Activated B cell treated with CpG ODN at 0.5 μM for 24 hours (primary cell): ENCODE measurements around the gene IQSEC1. TPM values are rescaled to one million over a fixed set of nuclear protein-coding genes. Genes with fewer than 3 reads are reported as not detected.

ENCODE experiments used
- ATAC-seq: fragments of 200-7000 bp; cut with Tn5 transposase; one replicate; pipeline ENCODE4 v1.10.0; 2021; ENCODE audit warnings: low read depth, mild to moderate bottlenecking, moderate library complexity
- CTCF ChIA-PET: fragments of 350-600 bp; sonication (Branson Sonifier 250); formaldehyde crosslinking; loops from one replicate; lab custom pipeline; 2021; ENCODE audit warnings: antibody characterized with exemption; lab: Charles Lee
- POLR2A ChIA-PET: fragments of 350-600 bp; sonication (Branson Sonifier 250); formaldehyde crosslinking; loops from one replicate; lab custom pipeline; 2021; ENCODE audit warnings: antibody characterized with exemption; lab: Charles Lee
- DNase-seq: peaks from one replicate; pipeline ENCODE4 v3.0.0; 2022
- H3K27ac Mint-ChIP-seq: one replicate; pipeline ENCODE4 v1.8.0; 2020; ENCODE audit warnings: mixed read lengths
- H3K27me3 Mint-ChIP-seq: one replicate; pipeline ENCODE4 v1.8.0; 2021; ENCODE audit warnings: mixed read lengths
- H3K36me3 Mint-ChIP-seq: one replicate; pipeline ENCODE4 v1.8.0; 2021; ENCODE audit warnings: low read depth, mixed read lengths
- H3K4me1 Mint-ChIP-seq: one replicate; pipeline ENCODE4 v1.8.0; 2021; ENCODE audit warnings: mixed read lengths
- H3K4me3 Mint-ChIP-seq: one replicate; pipeline ENCODE4 v1.8.0; 2020; ENCODE audit warnings: mild to moderate bottlenecking, mixed read lengths
- H3K9me3 Mint-ChIP-seq: one replicate; pipeline ENCODE4 v1.8.0; 2020; ENCODE audit warnings: mixed read lengths
- intact Hi-C: fragments of 100-400 bp; cut with micrococcal nuclease; formaldehyde crosslinking; loops from one replicate; pipeline ENCODE4 v1.15.1; 2024
- total RNA-seq: library from RNA; stranded (reverse); gene quantifications from 2 replicates; pipeline ENCODE4 v1.2.3, GENCODE V29; 2022
- TF ChIP-seq, protein P1 (sequence below): fragments of 200-600 bp; IDR thresholded peaks from one replicate; pipeline ENCODE4 v1.8.0; 2022; ENCODE audit warnings: antibody characterized with exemption, mild to moderate bottlenecking

The IQSEC1 gene
- total RNA-seq, 1 donor from 2014 or later = 296 TPM

DNA sequence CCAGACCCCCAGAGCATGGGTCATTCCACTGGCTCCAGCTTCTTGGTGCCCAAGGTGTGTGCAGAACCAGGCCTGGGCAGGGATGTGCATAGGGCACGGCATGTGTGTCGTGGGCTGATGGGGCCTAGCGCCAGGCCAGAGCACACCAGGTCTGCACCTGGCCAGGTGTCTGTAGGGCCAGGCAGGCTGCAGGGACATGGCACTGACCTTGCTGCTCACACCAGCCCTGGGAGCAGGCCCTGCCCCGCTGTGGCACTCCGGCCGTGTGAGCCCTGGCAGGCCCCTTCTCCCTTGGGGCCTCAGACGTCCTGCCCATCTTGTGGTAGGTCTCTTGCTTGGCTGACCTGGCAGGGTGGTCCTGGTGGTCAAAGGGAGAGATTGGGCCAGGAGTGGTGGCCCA, 147.6 kb downstream of the IQSEC1 start:
- intact Hi-C loops = no loop called here
- H3K4me1 Mint-ChIP-seq = peaks cover 46% of the 10 kb centered on the region
- CTCF ChIA-PET = no interaction called here
- TF ChIP-seq, protein P1, sequence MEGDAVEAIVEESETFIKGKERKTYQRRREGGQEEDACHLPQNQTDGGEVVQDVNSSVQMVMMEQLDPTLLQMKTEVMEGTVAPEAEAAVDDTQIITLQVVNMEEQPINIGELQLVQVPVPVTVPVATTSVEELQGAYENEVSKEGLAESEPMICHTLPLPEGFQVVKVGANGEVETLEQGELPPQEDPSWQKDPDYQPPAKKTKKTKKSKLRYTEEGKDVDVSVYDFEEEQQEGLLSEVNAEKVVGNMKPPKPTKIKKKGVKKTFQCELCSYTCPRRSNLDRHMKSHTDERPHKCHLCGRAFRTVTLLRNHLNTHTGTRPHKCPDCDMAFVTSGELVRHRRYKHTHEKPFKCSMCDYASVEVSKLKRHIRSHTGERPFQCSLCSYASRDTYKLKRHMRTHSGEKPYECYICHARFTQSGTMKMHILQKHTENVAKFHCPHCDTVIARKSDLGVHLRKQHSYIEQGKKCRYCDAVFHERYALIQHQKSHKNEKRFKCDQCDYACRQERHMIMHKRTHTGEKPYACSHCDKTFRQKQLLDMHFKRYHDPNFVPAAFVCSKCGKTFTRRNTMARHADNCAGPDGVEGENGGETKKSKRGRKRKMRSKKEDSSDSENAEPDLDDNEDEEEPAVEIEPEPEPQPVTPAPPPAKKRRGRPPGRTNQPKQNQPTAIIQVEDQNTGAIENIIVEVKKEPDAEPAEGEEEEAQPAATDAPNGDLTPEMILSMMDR = no peak
- H3K27ac Mint-ChIP-seq = peak overlapping the region; percentile 18
- DNase-seq = no peak
- peaks cover 94% of the 10 kb centered on the region for H3K36me3 Mint-ChIP-seq
- H3K27me3 Mint-ChIP-seq = no peaks in the 10 kb centered on the region
- no peak overlapping the region for H3K4me3 Mint-ChIP-seq
- POLR2A ChIA-PET = no interaction called here
- ATAC-seq = no peak
- no peaks in the 10 kb centered on the region for H3K9me3 Mint-ChIP-seq

DNA sequence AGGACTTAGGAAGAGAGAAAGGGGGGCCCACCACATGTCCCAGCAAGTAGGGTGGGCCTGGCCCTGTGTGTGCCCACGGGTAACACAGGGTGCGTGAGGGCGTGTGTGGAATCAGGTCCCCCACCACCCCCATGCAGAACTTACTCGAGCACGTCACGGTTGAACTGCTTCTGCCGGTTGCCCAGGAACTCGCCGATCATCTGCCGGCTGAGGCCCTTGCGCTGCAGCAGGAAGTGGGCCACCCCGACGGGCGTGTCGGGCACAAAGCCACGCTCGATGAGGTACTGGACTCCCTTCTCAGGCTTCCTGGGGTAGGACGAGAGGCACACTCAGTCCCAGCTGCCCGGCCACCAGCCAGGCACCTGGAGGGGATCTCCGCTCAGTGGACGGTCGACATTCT, 148.8 kb downstream of the IQSEC1 start:
- Mint-ChIP-seq H3K4me3 (no peak overlapping the region), H3K27ac (peak overlapping the region; percentile 82), H3K9me3 (no peaks in the 10 kb centered on the region), H3K4me1 (peaks cover 40% of the 10 kb centered on the region), H3K27me3 (no peaks in the 10 kb centered on the region), H3K36me3 (peaks cover 94% of the 10 kb centered on the region)
- DNase-seq (no peak), ATAC-seq (peak; percentile 51)
- TF ChIP-seq, protein P1 = no peak
- POLR2A ChIA-PET = interaction anchor here (0.6 kb wide), 1 partner anchor 13 kb away, joined by 3 read pairs; no protein-coding TSS in a partner anchor
- CTCF ChIA-PET = no interaction called here
- intact Hi-C loops = loop anchor here (5.0 kb wide), 1 partner anchor 33 kb away; no protein-coding TSS in a partner anchor

DNA sequence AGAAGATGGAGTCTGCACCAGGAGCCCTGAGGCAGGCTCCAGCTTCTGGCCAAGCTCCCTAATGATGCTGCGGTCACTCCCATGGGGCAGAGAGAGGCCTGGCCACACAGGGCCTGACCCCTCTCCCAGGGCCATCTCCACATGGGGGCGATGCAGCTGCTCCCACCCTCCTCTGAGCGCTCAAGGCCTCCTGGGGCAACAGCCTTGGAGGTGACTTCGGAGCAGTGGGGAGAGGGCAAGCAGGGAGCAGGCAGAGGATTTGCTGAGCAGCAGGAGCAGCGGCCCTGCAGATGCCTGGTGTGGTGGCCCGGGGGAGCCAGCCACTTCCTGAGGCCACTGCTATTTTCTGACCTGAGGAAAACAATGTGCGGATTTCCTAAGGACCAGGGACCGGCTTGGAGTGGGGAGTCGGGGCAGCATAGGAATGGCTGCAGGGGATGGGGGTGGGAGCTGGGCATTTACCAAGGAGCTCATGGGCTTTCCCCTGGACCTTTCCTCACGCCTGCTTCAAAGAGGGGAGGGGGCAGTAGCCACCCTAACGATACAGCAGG, 150.3 kb downstream of the IQSEC1 start:
- TF ChIP-seq, protein P1 = no peak
- peaks cover 93% of the 10 kb centered on the region for H3K36me3 Mint-ChIP-seq
- H3K27ac Mint-ChIP-seq = no peak overlapping the region
- H3K27me3 Mint-ChIP-seq = no peaks in the 10 kb centered on the region
- ATAC-seq (no peak), DNase-seq (no peak)
- H3K4me1 Mint-ChIP-seq = peaks cover 36% of the 10 kb centered on the region
- no peak overlapping the region for H3K4me3 Mint-ChIP-seq
- POLR2A ChIA-PET = no interaction called here
- intact Hi-C loops = loop anchor here (5.0 kb wide), 1 partner anchor 34 kb away; no protein-coding TSS in a partner anchor
- no peaks in the 10 kb centered on the region for H3K9me3 Mint-ChIP-seq
- CTCF ChIA-PET = no interaction called here

DNA sequence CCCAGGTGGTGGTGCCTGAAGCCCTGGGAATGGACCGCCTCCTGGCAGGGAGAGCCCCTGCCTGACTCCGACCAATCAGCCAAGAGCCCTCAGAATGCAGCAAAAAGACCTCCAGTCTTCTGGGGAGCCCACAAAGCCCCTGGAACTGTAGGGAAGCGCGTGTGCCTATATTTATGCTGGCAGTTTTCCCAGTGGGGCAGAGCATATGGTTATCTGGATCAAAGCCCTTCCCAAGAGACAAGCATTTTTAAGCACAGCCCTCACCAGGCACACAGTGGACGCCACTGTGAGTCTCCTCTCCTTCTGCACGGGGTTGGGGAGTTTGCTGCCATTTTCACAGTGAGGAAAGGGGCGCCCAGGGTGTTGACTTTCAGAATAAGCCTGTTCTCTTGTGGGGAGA, 150.9 kb downstream of the IQSEC1 start:
- peaks cover 30% of the 10 kb centered on the region for H3K4me1 Mint-ChIP-seq
- no peaks in the 10 kb centered on the region for H3K27me3 Mint-ChIP-seq
- TF ChIP-seq, protein P1 = no peak
- intact Hi-C loops = loop anchor here (5.0 kb wide), 1 partner anchor 35 kb away; no protein-coding TSS in a partner anchor
- no peaks in the 10 kb centered on the region for H3K9me3 Mint-ChIP-seq
- CTCF ChIA-PET = no interaction called here
- DNase-seq (no peak), ATAC-seq (no peak)
- H3K4me3 Mint-ChIP-seq = no peak overlapping the region
- peaks cover 92% of the 10 kb centered on the region for H3K36me3 Mint-ChIP-seq
- POLR2A ChIA-PET = no interaction called here
- no peak overlapping the region for H3K27ac Mint-ChIP-seq

DNA sequence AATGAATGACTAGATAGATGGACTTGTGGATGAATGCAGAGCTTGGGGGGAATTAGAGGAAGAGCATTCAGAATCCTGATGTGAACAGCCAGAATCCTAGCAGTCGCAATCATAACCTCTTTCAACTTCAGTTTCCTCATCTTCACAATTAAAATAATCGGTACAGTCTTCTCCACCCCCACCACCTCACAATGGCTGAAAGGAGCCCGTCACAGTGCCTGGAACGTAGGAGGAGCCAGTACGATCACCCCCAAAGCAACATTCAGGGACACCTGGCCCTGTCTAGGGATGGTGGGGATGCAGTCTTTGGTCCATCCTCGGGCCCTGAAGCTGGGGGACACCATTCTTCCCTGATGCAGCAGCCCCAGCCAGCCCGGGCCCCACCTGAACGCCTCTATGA, 151.5 kb downstream of the IQSEC1 start:
- Mint-ChIP-seq H3K9me3 (no peaks in the 10 kb centered on the region), H3K27ac (no peak overlapping the region), H3K4me1 (peaks cover 24% of the 10 kb centered on the region), H3K36me3 (peaks cover 94% of the 10 kb centered on the region), H3K4me3 (no peak overlapping the region), H3K27me3 (no peaks in the 10 kb centered on the region)
- ATAC-seq (no peak), DNase-seq (no peak)
- intact Hi-C loops = loop anchor here (5.0 kb wide), 1 partner anchor 36 kb away; no protein-coding TSS in a partner anchor
- TF ChIP-seq, protein P1 = no peak
- POLR2A ChIA-PET = no interaction called here
- CTCF ChIA-PET = no interaction called here
